Left ventricle myocardium inferior (tissue), 1 donor: ENCODE results near the gene ALDH3A2. TPM values are rescaled to one million over a fixed set of nuclear protein-coding genes. Genes with fewer than 3 reads are reported as not detected.
A peak's percentile ranks its signal among the peaks of the same experiment; 100 is the strongest.
"Not testable (repeated sequence)": the region's sequence is repeated elsewhere in the genome, so short reads cannot be mapped to it uniquely, and the experiment has no call there.

Experiments
- DNase-seq: peaks from one replicate; pipeline ENCODE4 v3.0.0-alpha.2; 2020
- H3K27ac ChIP-seq: fragments of 200-600 bp; replicated peaks from 2 replicates; pipeline ENCODE4 v1.8.0; 2021
- H3K27me3 ChIP-seq: fragments of 200-600 bp; 2 replicates; pipeline ENCODE4 v1.8.0; 2021; ENCODE audit warnings: low read depth
- H3K36me3 ChIP-seq: fragments of 200-600 bp; 2 replicates; pipeline ENCODE4 v1.8.0; 2021
- H3K4me1 ChIP-seq: fragments of 200-600 bp; 2 replicates; pipeline ENCODE4 v1.8.0; 2021
- H3K4me3 ChIP-seq: fragments of 200-600 bp; 2 replicates; pipeline ENCODE4 v1.8.0; 2021; ENCODE audit warnings: mild to moderate bottlenecking, moderate library complexity
- H3K9me3 ChIP-seq: fragments of 200-600 bp; replicated peaks from 2 replicates; pipeline ENCODE4 v1.8.0; 2021
- intact Hi-C: fragments of 100-400 bp; cut with micrococcal nuclease; formaldehyde crosslinking; loops from one replicate; pipeline ENCODE4 v1.11.0; 2022
- total RNA-seq: library from RNA; stranded (reverse); fragmentation: NEBNext Ultra II Directional; extraction: Animal tissue kit (Norgen Biotek cat#: 25700); gene quantifications from one replicate; pipeline ENCODE4 v1.2.1, GENCODE V29; 2021
- TF ChIP-seq, protein P1 (sequence below): fragments of 200-600 bp; IDR thresholded peaks from 2 replicates; pipeline ENCODE4 v1.8.0; 2021; ENCODE audit warnings: antibody characterized with exemption, mild to moderate bottlenecking, borderline replicate concordance
- donor health status: DM: no; HTN: yes; CAD: no; lungs with severe emphysema.

Gene ALDH3A2
- total RNA-seq, 1 donor from 2014 or later: 65.2 TPM

DNA sequence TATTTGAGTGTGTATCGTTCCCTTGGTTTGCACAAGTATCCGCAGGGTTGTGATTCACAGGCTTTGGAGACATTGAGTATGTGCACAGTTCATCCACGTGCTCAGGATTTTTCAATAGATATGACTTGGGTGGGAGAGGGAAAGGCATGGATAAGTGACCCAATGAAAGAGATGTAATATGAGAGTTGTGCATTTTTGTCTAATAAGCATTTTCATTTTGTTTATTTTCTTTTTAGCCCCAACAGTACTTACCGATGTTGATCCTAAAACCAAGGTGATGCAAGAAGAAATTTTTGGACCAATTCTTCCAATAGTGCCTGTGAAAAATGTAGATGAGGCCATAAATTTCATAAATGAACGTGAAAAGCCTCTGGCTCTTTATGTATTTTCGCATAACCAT lies 14.5 kb downstream of the ALDH3A2 start:
- TF ChIP-seq, protein P1, sequence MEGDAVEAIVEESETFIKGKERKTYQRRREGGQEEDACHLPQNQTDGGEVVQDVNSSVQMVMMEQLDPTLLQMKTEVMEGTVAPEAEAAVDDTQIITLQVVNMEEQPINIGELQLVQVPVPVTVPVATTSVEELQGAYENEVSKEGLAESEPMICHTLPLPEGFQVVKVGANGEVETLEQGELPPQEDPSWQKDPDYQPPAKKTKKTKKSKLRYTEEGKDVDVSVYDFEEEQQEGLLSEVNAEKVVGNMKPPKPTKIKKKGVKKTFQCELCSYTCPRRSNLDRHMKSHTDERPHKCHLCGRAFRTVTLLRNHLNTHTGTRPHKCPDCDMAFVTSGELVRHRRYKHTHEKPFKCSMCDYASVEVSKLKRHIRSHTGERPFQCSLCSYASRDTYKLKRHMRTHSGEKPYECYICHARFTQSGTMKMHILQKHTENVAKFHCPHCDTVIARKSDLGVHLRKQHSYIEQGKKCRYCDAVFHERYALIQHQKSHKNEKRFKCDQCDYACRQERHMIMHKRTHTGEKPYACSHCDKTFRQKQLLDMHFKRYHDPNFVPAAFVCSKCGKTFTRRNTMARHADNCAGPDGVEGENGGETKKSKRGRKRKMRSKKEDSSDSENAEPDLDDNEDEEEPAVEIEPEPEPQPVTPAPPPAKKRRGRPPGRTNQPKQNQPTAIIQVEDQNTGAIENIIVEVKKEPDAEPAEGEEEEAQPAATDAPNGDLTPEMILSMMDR: no peak
- no peak overlapping the region for H3K27ac ChIP-seq
- H3K4me1 ChIP-seq: peaks cover 26% of the 10 kb centered on the region
- H3K27me3 ChIP-seq: no peaks in the 10 kb centered on the region
- intact Hi-C loops: no loop called here
- H3K36me3 ChIP-seq: peaks cover 65% of the 10 kb centered on the region
- H3K9me3 ChIP-seq: no peaks in the 10 kb centered on the region
- no peak overlapping the region for H3K4me3 ChIP-seq
- DNase-seq: no peak

- DNase-seq: peak; percentile 53
- TF ChIP-seq, protein P1: no peak
- Histone ChIP-seq H3K27me3 (no peaks in the 10 kb centered on the region), H3K9me3 (no peaks in the 10 kb centered on the region), H3K36me3 (peaks cover 59% of the 10 kb centered on the region), H3K27ac (peak overlapping the region; percentile 38), H3K4me1 (peaks cover 21% of the 10 kb centered on the region), H3K4me3 (no peak overlapping the region)
- intact Hi-C loops: no loop called here
Observed at GRCh38 chr17:19664136-19664820, 15.7 kb downstream of the ALDH3A2 start.

- H3K27me3 ChIP-seq: no peaks in the 10 kb centered on the region
- TF ChIP-seq, protein P1: no peak
- H3K36me3 ChIP-seq: peaks cover 56% of the 10 kb centered on the region
- peak overlapping the region; percentile 38 for H3K27ac ChIP-seq
- peaks cover 17% of the 10 kb centered on the region for H3K4me1 ChIP-seq
- H3K9me3 ChIP-seq: no peaks in the 10 kb centered on the region
- no peak for DNase-seq
- intact Hi-C loops: no loop called here
- H3K4me3 ChIP-seq: no peak overlapping the region
Observed at GRCh38 chr17:19664821-19665181, 16.2 kb downstream of the ALDH3A2 start.

GRCh38 chr17:19669680-19670079 lies 21.1 kb downstream of the ALDH3A2 start:
- H3K4me3 ChIP-seq, H3K9me3 ChIP-seq, H3K27ac ChIP-seq, intact Hi-C loops, DNase-seq, H3K27me3 ChIP-seq: not testable (repeated sequence)
- H3K36me3 ChIP-seq: peaks cover 15% of the 10 kb centered on the region
- peaks cover 40% of the 10 kb centered on the region for H3K4me1 ChIP-seq

- Histone ChIP-seq H3K36me3 (peaks cover 12% of the 10 kb centered on the region), H3K27ac (peak overlapping the region; percentile 63)
- TF ChIP-seq, protein P1: no peak
Observed at GRCh38 chr17:19670908-19671307, 22.4 kb downstream of the ALDH3A2 start.

GRCh38 chr17:19671433-19671832 lies 22.9 kb downstream of the ALDH3A2 start:
- Histone ChIP-seq H3K9me3 (no peaks in the 10 kb centered on the region), H3K4me3 (no peak overlapping the region), H3K4me1 (peaks cover 34% of the 10 kb centered on the region), H3K27ac (peak overlapping the region; percentile 63), H3K36me3 (peaks cover 12% of the 10 kb centered on the region), H3K27me3 (no peaks in the 10 kb centered on the region)
- TF ChIP-seq, protein P1: no peak
- intact Hi-C loops: no loop called here
- no peak for DNase-seq

More at GRCh38 chr17:19670908-19671307, 22.4 kb downstream of the ALDH3A2 start:
- H3K4me1 ChIP-seq: peaks cover 34% of the 10 kb centered on the region
- DNase-seq: no peak
- no peak overlapping the region for H3K4me3 ChIP-seq
- no peaks in the 10 kb centered on the region for H3K9me3 ChIP-seq
- no peaks in the 10 kb centered on the region for H3K27me3 ChIP-seq
- intact Hi-C loops: no loop called here
